Measurements from ENCODE around the gene FRK. TPM values are rescaled to one million over a fixed set of nuclear protein-coding genes. Genes with fewer than 3 reads are reported as not detected.
A peak's percentile ranks its signal among the peaks of the same experiment; 100 is the strongest.
"Not testable (repeated sequence)": the region's sequence is repeated elsewhere in the genome, so short reads cannot be mapped to it uniquely, and the experiment has no call there.

Gene FRK
- total RNA-seq, 4 donors from 2014 or later, result 7.4 to 54.3 (median 31.2) TPM

DNA sequence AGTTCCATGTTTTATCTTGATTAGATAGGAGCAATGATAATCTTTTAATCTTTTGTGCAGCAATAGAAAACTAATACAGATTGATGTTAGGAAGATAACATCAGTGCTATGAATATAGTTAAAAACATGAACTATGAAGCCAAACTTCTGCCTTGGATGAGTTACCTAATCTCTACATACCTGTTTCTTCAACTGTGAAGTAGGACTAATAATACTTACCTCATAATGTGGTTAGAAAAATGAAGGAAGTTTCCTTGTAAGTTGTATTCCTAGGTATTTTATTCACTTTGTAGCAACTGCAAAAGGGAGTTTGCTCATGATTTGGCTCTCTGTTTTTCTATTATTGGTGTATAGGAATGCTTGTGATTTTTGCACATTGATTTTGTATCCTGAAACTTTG is 111.9 kb downstream of the FRK start:
- Histone ChIP-seq H3K4me3 (peak overlapping the region in 1 of 4 donors; percentile 12), H3K9me3 (no peaks in the 10 kb centered on the region), H3K27ac (peak overlapping the region in 2 of 4 donors; percentile 4 to 18), H3K27me3 (no peaks in the 10 kb centered on the region), H3K36me3 (peaks cover 0 to 5% (median 0%) of the 10 kb centered on the region in 3 donors), H3K4me1 (no peaks in the 10 kb centered on the region)
- DNase-seq, result no peak
- TF ChIP-seq POLR2A (IDR thresholded peaks at IDR 0.05), result no peak
- TF ChIP-seq, protein P1, sequence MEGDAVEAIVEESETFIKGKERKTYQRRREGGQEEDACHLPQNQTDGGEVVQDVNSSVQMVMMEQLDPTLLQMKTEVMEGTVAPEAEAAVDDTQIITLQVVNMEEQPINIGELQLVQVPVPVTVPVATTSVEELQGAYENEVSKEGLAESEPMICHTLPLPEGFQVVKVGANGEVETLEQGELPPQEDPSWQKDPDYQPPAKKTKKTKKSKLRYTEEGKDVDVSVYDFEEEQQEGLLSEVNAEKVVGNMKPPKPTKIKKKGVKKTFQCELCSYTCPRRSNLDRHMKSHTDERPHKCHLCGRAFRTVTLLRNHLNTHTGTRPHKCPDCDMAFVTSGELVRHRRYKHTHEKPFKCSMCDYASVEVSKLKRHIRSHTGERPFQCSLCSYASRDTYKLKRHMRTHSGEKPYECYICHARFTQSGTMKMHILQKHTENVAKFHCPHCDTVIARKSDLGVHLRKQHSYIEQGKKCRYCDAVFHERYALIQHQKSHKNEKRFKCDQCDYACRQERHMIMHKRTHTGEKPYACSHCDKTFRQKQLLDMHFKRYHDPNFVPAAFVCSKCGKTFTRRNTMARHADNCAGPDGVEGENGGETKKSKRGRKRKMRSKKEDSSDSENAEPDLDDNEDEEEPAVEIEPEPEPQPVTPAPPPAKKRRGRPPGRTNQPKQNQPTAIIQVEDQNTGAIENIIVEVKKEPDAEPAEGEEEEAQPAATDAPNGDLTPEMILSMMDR (IDR thresholded peaks at IDR 0.05), result no peak

DNA sequence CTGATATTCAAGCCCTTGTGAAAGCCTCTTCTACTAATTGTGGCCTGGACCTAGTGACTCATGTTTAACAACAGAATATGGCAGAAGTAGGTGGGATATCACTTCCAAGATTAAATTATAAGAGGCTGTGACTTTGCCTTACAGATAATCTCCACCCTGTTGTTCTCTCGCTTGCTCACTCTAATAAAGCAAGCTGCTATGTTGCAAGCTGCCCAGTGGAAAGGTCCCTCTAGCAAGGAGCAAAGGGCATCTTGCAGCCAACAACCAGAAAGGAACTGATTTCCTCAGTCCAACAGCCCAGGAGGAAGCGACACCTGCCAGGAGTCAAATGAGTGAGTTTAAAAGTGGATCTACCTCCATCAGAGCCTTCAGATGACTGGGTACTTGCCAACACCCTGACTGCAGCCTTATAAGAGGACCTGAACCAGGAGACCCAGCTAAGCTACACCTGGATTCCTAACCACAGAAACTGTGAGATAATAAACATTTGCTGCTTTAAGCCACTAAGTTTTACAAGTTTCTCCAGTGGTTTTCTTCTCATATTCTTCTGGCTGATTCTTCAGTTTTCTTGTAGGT is 112.6 kb downstream of the FRK start:
- H3K27me3 ChIP-seq, result no peaks in the 10 kb centered on the region
- peaks cover 0 to 10% (median 0%) of the 10 kb centered on the region in 3 donors for H3K36me3 ChIP-seq
- TF ChIP-seq POLR2A (IDR thresholded peaks at IDR 0.05), result no peak
- TF ChIP-seq, protein P1 (IDR thresholded peaks at IDR 0.05), result no peak
- no peaks in the 10 kb centered on the region for H3K9me3 ChIP-seq
- DNase-seq, result peak in 2 of 3 donors; percentile 61 to 82
- peak overlapping the region in 2 of 4 donors; percentile 18 to 28 for H3K27ac ChIP-seq
- no peaks in the 10 kb centered on the region for H3K4me1 ChIP-seq
- peak overlapping the region in 1 of 4 donors; percentile 12 for H3K4me3 ChIP-seq

DNA sequence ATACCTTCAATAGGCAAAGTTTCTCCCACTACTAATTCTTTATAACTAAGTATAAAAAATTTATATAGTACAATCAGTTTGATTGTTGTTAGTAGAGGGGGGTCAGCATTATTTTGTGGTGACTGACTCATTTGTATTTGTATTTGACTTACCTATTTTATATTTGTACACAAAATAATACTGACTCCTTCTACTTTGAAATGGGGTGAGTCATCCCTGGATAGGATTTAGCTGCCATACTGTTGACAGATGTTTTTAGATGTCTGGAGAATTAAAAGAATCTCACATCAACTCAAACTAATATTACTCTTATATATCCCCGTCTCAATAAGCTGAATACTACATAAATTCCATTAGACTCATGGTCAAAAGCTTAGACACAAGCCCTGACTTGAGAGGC is 114.9 kb downstream of the FRK start:
- no peaks in the 10 kb centered on the region for H3K4me1 ChIP-seq
- TF ChIP-seq, protein P1 (IDR thresholded peaks at IDR 0.05), result no peak
- TF ChIP-seq POLR2A (IDR thresholded peaks at IDR 0.05), result no peak
- H3K27me3 ChIP-seq, result no peaks in the 10 kb centered on the region
- H3K36me3 ChIP-seq, result peaks cover 0 to 30% (median 0%) of the 10 kb centered on the region in 3 donors
- no peaks in the 10 kb centered on the region for H3K9me3 ChIP-seq
- DNase-seq, result no peak
- H3K4me3 ChIP-seq, result no peak overlapping the region
- no peak overlapping the region for H3K27ac ChIP-seq

DNA sequence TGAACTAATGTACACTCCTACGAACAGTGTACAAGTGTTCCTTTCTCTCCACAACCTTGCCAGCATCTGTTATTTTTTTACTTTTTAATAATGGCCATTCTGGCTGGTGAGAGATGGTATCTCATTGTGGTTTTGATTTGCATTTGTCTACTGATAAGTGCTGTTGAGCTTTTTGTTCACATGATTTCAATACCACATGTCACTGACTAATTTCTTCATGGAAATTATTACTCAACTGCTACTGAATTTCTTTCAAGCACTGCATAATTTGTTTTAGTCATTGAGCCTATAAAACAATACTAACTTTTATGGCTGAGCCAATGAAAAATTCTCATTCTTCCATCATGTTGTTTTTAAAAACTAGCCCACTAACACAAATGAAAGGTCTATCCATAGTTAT is 115.4 kb downstream of the FRK start:
- Histone ChIP-seq H3K27ac (no peak overlapping the region), H3K4me3 (no peak overlapping the region)

DNA sequence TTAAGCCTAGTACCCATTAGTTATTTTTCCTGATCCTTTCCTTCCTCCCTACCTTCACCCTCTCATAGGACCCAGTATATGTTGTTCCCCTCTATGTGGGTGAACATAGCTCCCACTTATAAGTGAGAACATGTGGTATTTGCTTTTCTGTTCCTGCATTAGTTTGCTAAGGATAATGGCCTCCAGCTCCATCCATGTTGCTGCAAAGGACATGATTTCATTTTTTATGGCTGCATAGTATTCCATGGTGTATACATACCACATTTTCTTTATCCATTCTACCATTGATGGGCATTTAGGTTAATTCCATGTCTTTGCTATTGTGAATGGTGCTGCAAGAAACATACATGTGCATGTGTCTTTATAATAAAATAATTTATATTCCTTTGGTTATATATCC is 115.9 kb downstream of the FRK start:
- H3K9me3 ChIP-seq, H3K27ac ChIP-seq, H3K27me3 ChIP-seq, DNase-seq, H3K4me3 ChIP-seq, H3K4me1 ChIP-seq: not testable (repeated sequence)
- H3K36me3 ChIP-seq, result peaks cover 0 to 35% (median 0%) of the 10 kb centered on the region in 3 donors

More for the DNA sequence above, 115.4 kb downstream of the FRK start:
- Histone ChIP-seq H3K4me1 (no peaks in the 10 kb centered on the region), H3K36me3 (peaks cover 0 to 35% (median 0%) of the 10 kb centered on the region in 3 donors), H3K9me3 (no peaks in the 10 kb centered on the region), H3K27me3 (no peaks in the 10 kb centered on the region)
- no peak for DNase-seq
- TF ChIP-seq, protein P1 (IDR thresholded peaks at IDR 0.05), result no peak
- TF ChIP-seq POLR2A (IDR thresholded peaks at IDR 0.05), result no peak

DNA sequence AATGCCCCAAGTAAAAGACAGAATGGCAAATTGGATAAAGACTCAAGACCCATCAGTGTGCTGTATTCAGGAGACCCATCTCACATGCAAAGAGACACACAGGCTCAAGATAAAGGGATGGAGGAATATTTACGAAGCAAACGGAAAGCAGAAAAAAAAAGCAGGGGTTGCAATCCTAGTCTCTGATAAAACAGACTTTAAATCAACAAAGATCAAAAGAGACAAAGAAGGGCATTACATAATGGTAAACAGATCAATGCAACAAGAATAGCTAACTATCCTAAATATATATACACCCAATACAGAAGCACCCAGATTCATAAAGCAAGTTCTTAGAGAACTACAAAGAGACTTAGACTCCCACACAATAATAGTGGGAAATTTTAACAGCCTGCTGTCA is 123.2 kb downstream of the FRK start:
- H3K4me1 ChIP-seq, H3K9me3 ChIP-seq, H3K4me3 ChIP-seq, DNase-seq, H3K27ac ChIP-seq, H3K27me3 ChIP-seq: not testable (repeated sequence)
- H3K36me3 ChIP-seq, result peaks cover 0 to 20% (median 0%) of the 10 kb centered on the region in 3 donors

DNA sequence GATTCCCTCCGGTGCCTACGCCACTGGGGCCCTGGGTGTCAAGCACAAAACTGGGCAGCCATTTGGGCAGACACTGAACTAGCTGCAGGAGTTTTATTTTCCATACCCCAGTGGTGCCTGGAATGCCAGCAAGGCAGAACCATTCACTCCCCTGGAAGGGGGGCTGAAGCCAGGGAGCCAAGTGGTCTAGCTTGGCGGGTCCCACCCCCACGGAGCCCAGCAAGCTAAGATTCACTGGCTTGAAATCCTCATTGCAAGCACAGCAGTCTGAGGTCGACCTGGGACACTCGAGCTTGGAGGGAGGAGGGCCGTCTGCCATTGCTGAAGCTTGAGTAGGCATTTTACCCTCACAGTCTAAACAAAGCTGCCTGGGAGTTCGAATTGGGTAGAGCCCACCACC is 125.3 kb downstream of the FRK start:
- no peak for TF ChIP-seq POLR2A (IDR thresholded peaks at IDR 0.05)
- TF ChIP-seq, protein P1 (IDR thresholded peaks at IDR 0.05), result no peak
- no peak overlapping the region for H3K4me3 ChIP-seq
- DNase-seq, result no peak
- H3K36me3 ChIP-seq, result no peaks in the 10 kb centered on the region
- H3K9me3 ChIP-seq, result no peaks in the 10 kb centered on the region
- no peak overlapping the region for H3K27ac ChIP-seq
- H3K27me3 ChIP-seq, result no peaks in the 10 kb centered on the region
- no peaks in the 10 kb centered on the region for H3K4me1 ChIP-seq

Measured in Peyer's patch (tissue), 4 donors.